GM18526 (cell line): ENCODE results near the gene PSME1.

ENCODE experiments used
- POLR2A ChIP-seq: IDR thresholded peaks from 3 replicates; pipeline ENCODE4 v1.6.1; 2011; ENCODE audit not compliant: insufficient read length; ENCODE audit errors: extremely low read depth

The PSME1 gene

DNA sequence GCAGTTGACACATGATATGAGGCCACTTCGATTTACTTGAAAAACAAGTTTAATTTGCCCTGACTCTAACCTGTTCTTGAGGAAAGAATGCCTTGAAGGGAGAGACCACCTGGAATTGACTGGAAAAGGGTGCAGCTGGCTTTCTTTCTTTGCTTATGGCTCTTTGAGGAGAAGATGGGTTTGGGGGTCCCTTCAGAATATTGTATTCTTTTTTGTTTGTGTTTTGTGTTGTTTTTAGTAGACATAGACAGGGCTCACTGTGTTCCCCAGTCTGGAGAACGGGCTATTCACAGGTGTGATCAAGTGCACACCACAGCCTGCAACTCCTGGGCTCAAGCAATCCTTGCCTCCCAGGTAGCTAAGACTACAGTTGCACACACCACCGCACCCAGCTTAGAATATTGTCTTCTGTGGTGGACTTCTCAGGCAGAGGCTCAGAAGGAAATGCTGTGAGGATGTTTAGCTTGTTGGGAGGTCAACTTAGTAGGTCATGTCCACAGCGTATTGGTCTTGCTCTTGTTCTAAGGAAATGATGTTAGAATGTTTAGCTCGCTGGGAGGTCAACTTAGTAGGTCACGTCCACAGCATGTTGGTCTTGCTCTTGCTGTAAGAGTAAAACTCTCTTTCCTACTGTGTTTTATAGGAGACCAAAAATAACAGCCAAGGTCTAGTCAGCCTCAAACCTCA lies 19.7 kb upstream of the PSME1 start:
- no peak for TF ChIP-seq POLR2A

- TF ChIP-seq POLR2A, result no peak
Observed at GRCh38 chr14:24117179-24117578, 18.8 kb upstream of the PSME1 start.

DNA sequence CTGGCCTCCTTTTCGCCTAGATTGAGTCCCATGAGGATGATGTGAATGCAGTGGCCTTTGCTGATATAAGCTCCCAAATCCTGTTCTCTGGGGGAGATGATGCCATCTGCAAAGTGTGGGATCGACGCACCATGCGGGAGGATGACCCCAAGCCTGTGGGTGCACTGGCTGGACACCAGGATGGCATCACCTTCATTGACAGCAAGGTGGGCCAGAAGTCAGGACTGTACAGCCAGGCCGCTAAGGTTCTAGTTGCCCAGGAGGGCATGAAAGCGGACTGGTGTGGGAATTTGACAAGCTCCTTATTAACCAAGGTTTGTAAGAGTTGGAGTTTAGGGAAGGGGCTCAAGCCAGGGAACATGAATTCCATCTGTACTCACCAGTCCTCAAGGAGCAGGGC lies 16.3 kb upstream of the PSME1 start:
- TF ChIP-seq POLR2A, result no peak

GRCh38 chr14:24121210-24121609 lies 14.8 kb upstream of the PSME1 start:
- no peak for TF ChIP-seq POLR2A

DNA sequence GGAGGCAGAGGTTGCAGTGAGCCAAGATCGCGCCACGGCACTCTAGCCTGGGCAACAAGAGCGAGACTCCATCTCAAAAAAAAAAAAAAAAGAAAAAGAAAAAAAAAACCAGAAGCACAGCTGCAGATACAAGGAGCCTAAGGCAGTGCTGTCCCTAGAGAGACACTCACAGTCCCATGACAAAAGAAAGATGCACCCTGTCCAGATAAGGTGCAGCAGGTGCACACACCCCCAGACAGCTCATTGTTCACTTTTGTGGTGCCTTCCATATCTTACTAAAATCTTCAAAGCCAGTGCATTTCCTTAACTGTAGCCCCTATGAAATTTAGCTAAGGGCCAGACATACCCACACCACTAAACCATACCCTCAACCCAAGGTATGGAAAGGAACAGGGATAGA lies 13.6 kb upstream of the PSME1 start:
- TF ChIP-seq POLR2A, result no peak

GRCh38 chr14:24122898-24123297 lies 13.1 kb upstream of the PSME1 start:
- TF ChIP-seq POLR2A, result no peak

DNA sequence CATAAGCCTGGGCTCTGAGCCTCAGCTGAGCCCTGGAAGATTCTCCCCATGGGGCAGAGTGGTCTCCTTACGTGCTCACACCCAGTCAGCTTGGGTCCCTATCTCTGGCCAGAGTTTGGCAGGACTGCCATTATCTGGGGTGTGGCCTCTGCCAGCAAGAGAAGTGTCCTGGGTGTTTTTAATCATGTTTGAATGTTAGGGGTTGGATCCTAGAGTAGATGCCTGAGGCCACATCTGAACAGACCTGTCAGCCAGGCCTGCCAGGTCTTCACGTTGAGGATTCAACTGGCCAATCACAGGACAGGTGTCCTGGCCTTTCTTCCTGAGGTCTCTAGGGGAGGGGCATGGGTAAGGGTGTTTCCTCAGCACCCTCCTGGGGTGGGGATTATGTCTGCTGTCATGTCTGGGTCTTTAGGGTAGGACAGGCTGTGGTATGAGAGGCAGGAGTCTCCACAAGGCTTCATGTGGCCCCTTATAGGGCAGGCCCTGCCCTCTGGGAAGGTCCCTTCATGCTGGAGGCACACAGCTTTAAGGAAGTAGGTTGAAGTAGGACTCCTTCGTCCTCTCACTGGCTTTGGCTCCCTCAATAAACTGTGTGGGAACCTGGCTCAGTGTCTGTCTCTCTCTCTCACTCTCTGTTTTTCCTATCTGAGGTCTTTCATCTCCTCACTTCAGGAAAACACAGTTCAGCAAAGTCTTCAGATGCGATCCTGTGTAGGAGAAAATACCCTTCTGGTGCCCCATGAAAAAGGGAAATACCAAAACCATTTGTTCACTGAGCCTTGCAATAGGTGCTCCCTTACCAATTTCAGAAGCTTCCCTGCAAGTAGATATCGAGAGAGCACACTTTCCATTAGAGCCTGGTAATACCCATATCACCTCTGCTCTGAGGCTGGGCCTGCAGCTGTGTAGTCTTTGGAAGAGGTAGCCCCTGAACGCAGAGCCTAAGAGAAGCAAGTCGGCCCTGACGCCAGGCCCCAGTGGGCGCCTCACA lies 12.3 kb upstream of the PSME1 start:
- TF ChIP-seq POLR2A, result no peak

GRCh38 chr14:24126939-24127338 lies 9.1 kb upstream of the PSME1 start:
- TF ChIP-seq POLR2A, result no peak

- no peak for TF ChIP-seq POLR2A
Observed at GRCh38 chr14:24127673-24128072, 8.3 kb upstream of the PSME1 start.

- no peak for TF ChIP-seq POLR2A
Observed at GRCh38 chr14:24129410-24129998, 6.5 kb upstream of the PSME1 start.

DNA sequence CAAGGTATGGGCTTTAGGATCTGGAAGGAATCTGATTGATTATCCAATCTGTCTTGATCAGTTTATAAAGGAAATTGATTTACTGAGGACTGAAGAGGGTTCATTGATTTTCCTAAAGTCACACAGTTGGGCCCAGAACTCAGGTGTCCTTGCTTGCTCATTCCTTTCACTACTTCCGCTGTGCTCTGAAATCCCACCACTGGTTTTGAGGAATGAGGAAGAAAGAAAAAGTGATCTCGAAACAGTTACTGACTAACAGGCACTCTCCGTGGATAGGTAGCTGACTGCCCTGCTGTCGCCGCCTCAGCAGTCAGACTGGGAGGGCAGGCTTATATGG lies 5.6 kb upstream of the PSME1 start, which contains the start of gene FITM1:
TSS of gene FITM1 (plus strand) at position 280 of the 337 bp plus-strand sequence. CDS start 905 bp downstream, outside the sequence.
- TF ChIP-seq POLR2A, result no peak

GRCh38 chr14:24130717-24131548 lies 5.1 kb upstream of the PSME1 start:
- no peak for TF ChIP-seq POLR2A

- TF ChIP-seq POLR2A, result no peak
Observed at GRCh38 chr14:24131549-24131966, 4.4 kb upstream of the PSME1 start.

DNA sequence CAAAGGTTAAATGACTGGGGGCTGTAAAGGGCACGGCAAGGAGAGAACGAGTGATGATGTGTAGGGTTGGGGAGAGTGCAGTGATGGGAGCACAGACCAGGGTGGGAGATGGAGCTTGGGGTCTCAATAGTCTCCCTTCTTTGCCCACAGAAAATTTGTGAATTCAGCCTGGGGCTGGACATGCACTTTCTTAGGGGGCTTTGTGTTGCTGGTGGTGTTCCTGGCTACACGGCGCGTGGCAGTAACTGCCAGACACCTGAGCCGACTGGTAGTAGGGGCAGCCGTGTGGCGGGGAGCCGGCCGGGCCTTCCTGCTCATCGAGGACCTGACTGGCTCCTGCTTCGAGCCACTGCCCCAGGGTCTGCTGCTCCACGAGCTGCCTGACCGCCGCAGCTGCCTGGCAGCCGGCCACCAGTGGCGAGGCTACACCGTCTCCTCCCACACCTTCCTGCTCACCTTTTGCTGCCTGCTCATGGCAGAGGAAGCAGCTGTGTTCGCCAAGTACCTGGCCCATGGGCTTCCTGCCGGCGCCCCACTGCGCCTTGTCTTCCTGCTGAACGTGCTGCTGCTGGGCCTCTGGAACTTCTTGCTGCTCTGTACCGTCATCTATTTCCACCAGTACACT lies 3.8 kb upstream of the PSME1 start:
- no peak for TF ChIP-seq POLR2A
